Gastrocnemius medialis (tissue), 4 donors: ENCODE results near the gene NCOA3. TPM values are rescaled to one million over a fixed set of nuclear protein-coding genes. Genes with fewer than 3 reads are reported as not detected.
"Not testable (repeated sequence)": the region's sequence is repeated elsewhere in the genome, so short reads cannot be mapped to it uniquely, and the experiment has no call there.

Experiments
- ATAC-seq, 2 donors: fragments of 150-250 bp; one replicate each; pipeline ENCODE4 v1.9.1; 2016
- DNase-seq, 2 donors: peaks; one replicate each; pipeline ENCODE4 v3.0.0-alpha.2; 2019
- H3K27ac ChIP-seq, 4 donors: fragments of 200-600 bp; sonication (generic); 1 replicate in 1 of 4; 2 replicates in 3 of 4; pipeline ENCODE4 v1.5.1; 2016 to 2018; ENCODE audit warnings: mild to moderate bottlenecking in 2 of 4, moderate library complexity in 1 of 4
- H3K27me3 ChIP-seq, 3 donors: fragments of 200-600 bp; sonication (generic) in 2 of 3; 1 replicate in 1 of 3; 2 replicates in 2 of 3; pipeline versions ENCODE4 v1.5.1 to v1.6.0; 2016 to 2019; ENCODE audit warnings: mild to moderate bottlenecking in 1 of 3, moderate library complexity in 1 of 3
- H3K36me3 ChIP-seq, 2 donors: fragments of 200-600 bp; sonication (generic) in 1 of 2; one replicate each; pipeline ENCODE4 v1.5.1; 2017 to 2018
- H3K4me1 ChIP-seq, 2 donors: fragments of 200-600 bp; sonication (generic) in 1 of 2; one replicate each; pipeline ENCODE4 v1.5.1; 2016 to 2017; ENCODE audit warnings: mild to moderate bottlenecking in 2 of 2
- H3K4me3 ChIP-seq, 4 donors: fragments of 200-600 bp; sonication (generic) in 3 of 4; 1 replicate in 1 of 4; 2 replicates in 3 of 4; pipeline ENCODE4 v1.5.1; 2016 to 2019; ENCODE audit warnings: mild to moderate bottlenecking in 2 of 4
- H3K9me3 ChIP-seq, 3 donors: fragments of 200-600 bp; sonication (generic) in 2 of 3; 1 replicate in 1 of 3; 2 replicates in 2 of 3; pipeline ENCODE4 v1.5.1; 2016 to 2019
- CTCF ChIP-seq, 5 experiments: fragments of 450-650 bp in 3 of 5; fragments of 200-600 bp in 2 of 5; sonication (generic) in 2 of 5; IDR thresholded peaks in 4 of 5; conservative IDR thresholded peaks in 1 of 5; 1 replicate in 4 of 5; 2 replicates in 1 of 5; pipeline ENCODE4 v1.5.1; 2016 to 2019; ENCODE audit warnings: antibody characterized with exemption in 5 of 5, mild to moderate bottlenecking in 3 of 5, moderate library complexity in 3 of 5
- POLR2A ChIP-seq, 2 donors: fragments of 450-650 bp; IDR thresholded peaks; one replicate each; pipeline ENCODE4 v1.6.1; 2017; ENCODE audit warnings: antibody characterized with exemption in 2 of 2, mild to moderate bottlenecking in 2 of 2, moderate library complexity in 2 of 2
- in situ Hi-C, 4 donors: fragments of 200-750 bp; cut with MboI; loops; one replicate each; pipeline versions ENCODE4 v1.15.0 to v1.8.0; 2017; ENCODE audit warnings: low sequenced_read_pairs in 4 of 4
- intact Hi-C: fragments of 100-400 bp; cut with DNase I; formaldehyde crosslinking; loops from one replicate; pipeline ENCODE4 v1.15.1; 2023; ENCODE audit warnings: low total_unique reads
- total RNA-seq, 4 donors: library from RNA; depleted of rRNA; stranded (reverse); fragments of >200 nt; gene quantifications; one replicate each; pipeline versions ENCODE4 v1.1.0 to v1.2.3, GENCODE V29; 2016

The NCOA3 gene
- total RNA-seq, 4 donors from 2014 or later, result 52.5 to 86.1 (median 70.1) TPM

GRCh38 chr20:47455133-47456040 is 46.3 kb upstream of the NCOA3 start:
- no peaks in the 10 kb centered on the region for H3K27me3 ChIP-seq
- DNase-seq, result no peak
- no peaks in the 10 kb centered on the region for H3K4me1 ChIP-seq
- H3K4me3 ChIP-seq, result no peak overlapping the region
- no peak for TF ChIP-seq CTCF (IDR thresholded peaks at IDR 0.05 in 4 of 5, conservative IDR thresholded peaks at IDR 0.05 in 1 of 5)
- TF ChIP-seq POLR2A (IDR thresholded peaks at IDR 0.05), result no peak
- intact Hi-C loops, result no loop called here
- no peak overlapping the region for H3K27ac ChIP-seq
- no peaks in the 10 kb centered on the region for H3K9me3 ChIP-seq
- in situ Hi-C loops, result no loop called here
- H3K36me3 ChIP-seq, result no peaks in the 10 kb centered on the region
- no peak for ATAC-seq

- H3K9me3 ChIP-seq, result no peaks in the 10 kb centered on the region
- no peaks in the 10 kb centered on the region for H3K36me3 ChIP-seq
- H3K4me1 ChIP-seq, result no peaks in the 10 kb centered on the region
- intact Hi-C loops (no loop called here), in situ Hi-C loops (no loop called here)
- H3K27ac ChIP-seq, result no peak overlapping the region
- no peak overlapping the region for H3K4me3 ChIP-seq
- ATAC-seq, result no peak
- TF ChIP-seq CTCF (IDR thresholded peaks at IDR 0.05 in 4 of 5, conservative IDR thresholded peaks at IDR 0.05 in 1 of 5), result no peak
- no peak for TF ChIP-seq POLR2A (IDR thresholded peaks at IDR 0.05)
- DNase-seq, result no peak
- H3K27me3 ChIP-seq, result no peaks in the 10 kb centered on the region
These were observed 45.6 kb upstream of the NCOA3 start for GRCh38 chr20:47456041-47456537.

- in situ Hi-C loops (no loop called here), intact Hi-C loops (no loop called here)
- Histone ChIP-seq H3K36me3 (no peaks in the 10 kb centered on the region), H3K27me3 (no peaks in the 10 kb centered on the region), H3K27ac (no peak overlapping the region), H3K4me1 (no peaks in the 10 kb centered on the region), H3K9me3 (no peaks in the 10 kb centered on the region), H3K4me3 (no peak overlapping the region)
- no peak for TF ChIP-seq POLR2A (IDR thresholded peaks at IDR 0.05)
- TF ChIP-seq CTCF (IDR thresholded peaks at IDR 0.05 in 4 of 5, conservative IDR thresholded peaks at IDR 0.05 in 1 of 5), result no peak
- DNase-seq (no peak), ATAC-seq (no peak)
These were observed 44.5 kb upstream of the NCOA3 start for GRCh38 chr20:47456952-47457724.

GRCh38 chr20:47458280-47459050 is 43.2 kb upstream of the NCOA3 start:
- intact Hi-C loops, DNase-seq, H3K27me3 ChIP-seq, H3K9me3 ChIP-seq, ATAC-seq, H3K27ac ChIP-seq, H3K36me3 ChIP-seq, H3K4me3 ChIP-seq, in situ Hi-C loops: not testable (repeated sequence)
- peaks cover 4 to 11% of the 10 kb centered on the region in 2 donors for H3K4me1 ChIP-seq
